Activated CD4-positive, alpha-beta memory T cell treated with anti-CD3 and anti-CD28 coated beads, Interleukin-2, amount 10 ng/mL, durations not matched to agents 7 days and 5 days (primary cell): ENCODE data around the gene SFRP4. TPM values are rescaled to one million over a fixed set of nuclear protein-coding genes. Genes with fewer than 3 reads are reported as not detected.

Experiments
- CTCF ChIA-PET: fragments of 350-600 bp; sonication (Branson Sonifier 250); formaldehyde crosslinking; loops from one replicate; lab custom pipeline; 2021; ENCODE audit warnings: antibody characterized with exemption, inconsistent platforms; lab: Charles Lee
- POLR2A ChIA-PET: fragments of 350-600 bp; sonication (Branson Sonifier 250); formaldehyde crosslinking; loops from one replicate; lab custom pipeline; 2021; ENCODE audit warnings: antibody characterized with exemption; lab: Charles Lee
- DNase-seq: peaks from one replicate; pipeline ENCODE4 v3.0.0-alpha.2; 2020
- H3K27ac Mint-ChIP-seq: one replicate; pipeline ENCODE4 v1.8.0; 2021; ENCODE audit warnings: mild to moderate bottlenecking, mixed read lengths
- H3K27me3 Mint-ChIP-seq: one replicate; pipeline ENCODE4 v1.8.0; 2021; ENCODE audit warnings: mixed read lengths
- H3K36me3 Mint-ChIP-seq: one replicate; pipeline ENCODE4 v1.8.0; 2021; ENCODE audit warnings: low read depth, mixed read lengths
- H3K4me1 Mint-ChIP-seq: one replicate; pipeline ENCODE4 v1.8.0; 2021; ENCODE audit warnings: mixed read lengths
- H3K4me3 Mint-ChIP-seq: one replicate; pipeline ENCODE4 v1.8.0; 2021; ENCODE audit warnings: mild to moderate bottlenecking, mixed read lengths
- H3K9me3 Mint-ChIP-seq: one replicate; pipeline ENCODE4 v1.8.0; 2021; ENCODE audit warnings: mixed read lengths
- total RNA-seq, 2 experiments: library from RNA; stranded (reverse); gene quantifications; one replicate each; pipeline ENCODE4 v1.2.3, GENCODE V29; 2021

SFRP4 gene
- total RNA-seq, 2 experiments from 2014 or later: not detected

- Mint-ChIP-seq H3K27me3 (peaks cover 8% of the 10 kb centered on the region), H3K4me3 (no peak overlapping the region), H3K9me3 (no peaks in the 10 kb centered on the region), H3K36me3 (no peaks in the 10 kb centered on the region), H3K4me1 (no peaks in the 10 kb centered on the region), H3K27ac (no peak overlapping the region)
- CTCF ChIA-PET: no interaction called here
- no peak for DNase-seq
- POLR2A ChIA-PET: no interaction called here
Observed at GRCh38 chr7:37882086-37882485, 34.5 kb downstream of the SFRP4 start.

Other genes with a start within 250 kb of the SFRP4 start
- gene GPR141, start 233.1 kb downstream of the SFRP4 start, total RNA-seq: not detected
- not detected for gene NME8, start 68.2 kb downstream of the SFRP4 start, total RNA-seq
- under 1 TPM; 0.18 to 0.35 TPM for gene EPDR1, start 3.8 kb upstream of the SFRP4 start, total RNA-seq